ENCODE data around the gene LCN2. TPM values are rescaled to one million over a fixed set of nuclear protein-coding genes. Genes with fewer than 3 reads are reported as not detected.

Gene LCN2
- total and polyA plus RNA-seq, 12 donors, result 0.33 to 48.2 (median 1.2) TPM; not detected in 3

- 73 to 91% (median 87%) methylated on average over 4 to 8 of the region's 8 CpGs for WGBS, 4 donors
- H3K36me3 ChIP-seq (replicated peaks in 1 of 2), result peaks cover 0 to 50% of the 10 kb centered on the region in 2 donors
- no peaks in the 10 kb centered on the region for H3K9me3 ChIP-seq (replicated peaks in 1 of 3)
- peak in 1 of 7 donors; percentile 14 for DNase-seq
- H3K4me3 ChIP-seq, result no peak overlapping the region
- intact Hi-C loops (cut with DNase I), result loop anchor here in 1 of 2 donors (5.0 kb wide), 1 partner anchor 182 kb away; no protein-coding TSS in a partner anchor
- H3K27me3 ChIP-seq, result no peaks in the 10 kb centered on the region
- no peak for TF ChIP-seq POLR2A (IDR thresholded peaks at IDR 0.05)
- TF ChIP-seq, protein P1, sequence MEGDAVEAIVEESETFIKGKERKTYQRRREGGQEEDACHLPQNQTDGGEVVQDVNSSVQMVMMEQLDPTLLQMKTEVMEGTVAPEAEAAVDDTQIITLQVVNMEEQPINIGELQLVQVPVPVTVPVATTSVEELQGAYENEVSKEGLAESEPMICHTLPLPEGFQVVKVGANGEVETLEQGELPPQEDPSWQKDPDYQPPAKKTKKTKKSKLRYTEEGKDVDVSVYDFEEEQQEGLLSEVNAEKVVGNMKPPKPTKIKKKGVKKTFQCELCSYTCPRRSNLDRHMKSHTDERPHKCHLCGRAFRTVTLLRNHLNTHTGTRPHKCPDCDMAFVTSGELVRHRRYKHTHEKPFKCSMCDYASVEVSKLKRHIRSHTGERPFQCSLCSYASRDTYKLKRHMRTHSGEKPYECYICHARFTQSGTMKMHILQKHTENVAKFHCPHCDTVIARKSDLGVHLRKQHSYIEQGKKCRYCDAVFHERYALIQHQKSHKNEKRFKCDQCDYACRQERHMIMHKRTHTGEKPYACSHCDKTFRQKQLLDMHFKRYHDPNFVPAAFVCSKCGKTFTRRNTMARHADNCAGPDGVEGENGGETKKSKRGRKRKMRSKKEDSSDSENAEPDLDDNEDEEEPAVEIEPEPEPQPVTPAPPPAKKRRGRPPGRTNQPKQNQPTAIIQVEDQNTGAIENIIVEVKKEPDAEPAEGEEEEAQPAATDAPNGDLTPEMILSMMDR (IDR thresholded peaks at IDR 0.05), result no peak
- H3K4me1 ChIP-seq (replicated peaks in 1 of 2), result peaks cover 21 to 29% of the 10 kb centered on the region in 2 donors
- H3K27ac ChIP-seq, result no peak overlapping the region
Observed at GRCh38 chr9:128124451-128124850, 24.8 kb upstream of the LCN2 start.

DNA sequence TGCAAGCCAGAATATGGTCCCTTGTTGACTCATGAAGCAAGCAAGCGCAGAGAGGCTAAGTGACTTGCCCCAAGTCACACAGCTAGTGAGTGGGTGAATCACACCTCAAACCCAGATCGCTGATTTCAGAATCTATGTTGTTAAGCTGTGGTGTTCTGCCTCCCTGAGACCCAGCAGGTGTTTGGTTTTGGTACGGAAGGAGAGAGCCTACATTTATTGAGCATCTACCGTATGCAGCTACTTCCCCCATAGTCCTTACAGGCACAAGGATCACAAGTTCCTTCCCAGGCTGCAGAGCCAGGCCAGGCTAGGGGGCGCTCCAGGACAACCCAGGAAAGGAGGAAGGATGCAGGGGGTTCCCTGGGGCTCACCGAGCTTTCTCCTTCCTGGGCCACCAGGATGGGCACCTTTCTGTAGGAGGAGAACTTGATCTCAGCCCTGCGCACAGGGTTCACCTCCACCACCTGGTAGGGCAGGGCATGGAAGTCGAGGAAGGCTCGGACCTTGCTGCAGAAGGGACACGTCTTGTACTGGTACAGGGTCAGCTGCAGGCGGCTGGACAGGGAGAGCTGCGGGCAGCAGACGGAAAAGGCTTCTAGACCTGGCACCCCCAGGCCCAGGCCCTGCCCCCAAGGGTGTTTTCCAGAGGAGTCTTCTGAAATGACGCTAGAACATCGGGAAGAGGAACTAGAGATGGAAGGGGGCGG, 24.2 kb upstream of the LCN2 start:
- H3K27me3 ChIP-seq, result no peaks in the 10 kb centered on the region
- peaks cover 0 to 50% of the 10 kb centered on the region in 2 donors for H3K36me3 ChIP-seq (replicated peaks in 1 of 2)
- peak in 6 of 7 donors; percentile 58 to 77 (median 68) for DNase-seq
- H3K27ac ChIP-seq, result peak overlapping the region in 1 of 5 donors; percentile 41
- H3K4me1 ChIP-seq (replicated peaks in 1 of 2), result peaks cover 21 to 29% of the 10 kb centered on the region in 2 donors
- intact Hi-C loops (cut with DNase I), result loop anchor here in 1 of 2 donors (5.0 kb wide), 1 partner anchor 183 kb away; no protein-coding TSS in a partner anchor
- no peaks in the 10 kb centered on the region for H3K9me3 ChIP-seq (replicated peaks in 1 of 3)
- H3K4me3 ChIP-seq, result no peak overlapping the region
- no peak for TF ChIP-seq POLR2A (IDR thresholded peaks at IDR 0.05)
- TF ChIP-seq, protein P1 (IDR thresholded peaks at IDR 0.05), result peak; percentile 21 to 48 (median 41)
- WGBS, 4 donors, result 69 to 80% (median 73%) methylated on average over 12 to 16 of the region's 16 CpGs

- peak in 2 of 7 donors; percentile 25 to 44 for DNase-seq
- Histone ChIP-seq H3K9me3 (replicated peaks in 1 of 3) (no peaks in the 10 kb centered on the region), H3K27ac (peak overlapping the region in 1 of 5 donors; percentile 41), H3K4me1 (replicated peaks in 1 of 2) (peaks cover 21 to 29% of the 10 kb centered on the region in 2 donors), H3K36me3 (replicated peaks in 1 of 2) (peaks cover 0 to 44% of the 10 kb centered on the region in 2 donors), H3K4me3 (no peak overlapping the region), H3K27me3 (no peaks in the 10 kb centered on the region)
- WGBS, 4 donors, result 17 to 42% (median 34%) methylated on average over 2 to 10 of the region's 10 CpGs
- no peak for TF ChIP-seq POLR2A (IDR thresholded peaks at IDR 0.05)
- TF ChIP-seq, protein P1 (IDR thresholded peaks at IDR 0.05), result no peak
- intact Hi-C loops (cut with DNase I), result no loop called here
Observed at GRCh38 chr9:128125580-128126354, 23.5 kb upstream of the LCN2 start.

- Histone ChIP-seq H3K36me3 (replicated peaks in 1 of 2) (peaks cover 0 to 26% of the 10 kb centered on the region in 2 donors), H3K9me3 (replicated peaks in 1 of 3) (no peaks in the 10 kb centered on the region), H3K27me3 (no peaks in the 10 kb centered on the region), H3K4me3 (peak within 1 kb of the TSS; percentile 77 to 94 (median 84)), H3K27ac (peak within 1 kb of the TSS; percentile 90 to 98 (median 95)), H3K4me1 (replicated peaks in 1 of 2) (peaks cover 21 to 29% of the 10 kb centered on the region in 2 donors)
- whole genome bisulfite sequencing, 4 donors, result 0 to 1% methylated on average over 56 of the region's 56 CpGs; no CpG with 5 or more reads in 2 of the 4 donors
- peak; percentile 75 to 88 (median 81) for DNase-seq
- TF ChIP-seq, protein P1 (IDR thresholded peaks at IDR 0.05), result no peak
- TF ChIP-seq POLR2A (IDR thresholded peaks at IDR 0.05), result peak in 1 of 2 donors; percentile 24
- intact Hi-C loops (cut with DNase I), result no loop called here
Observed at GRCh38 chr9:128127568-128127989, 21.7 kb upstream of the LCN2 start, which contains the start of gene PTGES2. PTGES2 (minus strand) TSS chr9:128127729; CDS start chr9:128127717, 12 bp downstream.

Data from adrenal gland (tissue), 12 donors.